ENCODE results near the gene THBD.

- TF ChIP-seq SNAI2 (CRISPR knock-in tag; IDR thresholded peaks at IDR 0.05) (no peak), GLIS3 (CRISPR knock-in tag; IDR thresholded peaks at IDR 0.05) (no peak), CREB5 (CRISPR knock-in tag; IDR thresholded peaks at IDR 0.05; ENCODE audit: low read depth) (no peak), POU6F1 (CRISPR knock-in tag; IDR thresholded peaks at IDR 0.05; ENCODE audit: borderline replicate concordance, low read depth) (no peak), ESRRG (CRISPR knock-in tag; IDR thresholded peaks at IDR 0.05) (no peak), ZNF565 (CRISPR knock-in tag; conservative IDR thresholded peaks at IDR 0.05; ENCODE audit: low read depth) (no peak), ISL1 (CRISPR knock-in tag; IDR thresholded peaks at IDR 0.05) (no peak)
- TF ChIP-seq, protein P1, sequence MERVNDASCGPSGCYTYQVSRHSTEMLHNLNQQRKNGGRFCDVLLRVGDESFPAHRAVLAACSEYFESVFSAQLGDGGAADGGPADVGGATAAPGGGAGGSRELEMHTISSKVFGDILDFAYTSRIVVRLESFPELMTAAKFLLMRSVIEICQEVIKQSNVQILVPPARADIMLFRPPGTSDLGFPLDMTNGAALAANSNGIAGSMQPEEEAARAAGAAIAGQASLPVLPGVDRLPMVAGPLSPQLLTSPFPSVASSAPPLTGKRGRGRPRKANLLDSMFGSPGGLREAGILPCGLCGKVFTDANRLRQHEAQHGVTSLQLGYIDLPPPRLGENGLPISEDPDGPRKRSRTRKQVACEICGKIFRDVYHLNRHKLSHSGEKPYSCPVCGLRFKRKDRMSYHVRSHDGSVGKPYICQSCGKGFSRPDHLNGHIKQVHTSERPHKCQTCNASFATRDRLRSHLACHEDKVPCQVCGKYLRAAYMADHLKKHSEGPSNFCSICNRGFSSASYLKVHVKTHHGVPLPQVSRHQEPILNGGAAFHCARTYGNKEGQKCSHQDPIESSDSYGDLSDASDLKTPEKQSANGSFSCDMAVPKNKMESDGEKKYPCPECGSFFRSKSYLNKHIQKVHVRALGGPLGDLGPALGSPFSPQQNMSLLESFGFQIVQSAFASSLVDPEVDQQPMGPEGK (CRISPR knock-in tag; IDR thresholded peaks at IDR 0.05; ENCODE audit: borderline replicate concordance), result no peak
Observed at GRCh38 chr20:23060629-23061028, 11.2 kb upstream of the THBD start.

All from SK-N-SH treated with all-trans-retinoic acid at 6 μM for 48 hours (cell line).